ENCODE measurements around the gene RCAN3.

DNA sequence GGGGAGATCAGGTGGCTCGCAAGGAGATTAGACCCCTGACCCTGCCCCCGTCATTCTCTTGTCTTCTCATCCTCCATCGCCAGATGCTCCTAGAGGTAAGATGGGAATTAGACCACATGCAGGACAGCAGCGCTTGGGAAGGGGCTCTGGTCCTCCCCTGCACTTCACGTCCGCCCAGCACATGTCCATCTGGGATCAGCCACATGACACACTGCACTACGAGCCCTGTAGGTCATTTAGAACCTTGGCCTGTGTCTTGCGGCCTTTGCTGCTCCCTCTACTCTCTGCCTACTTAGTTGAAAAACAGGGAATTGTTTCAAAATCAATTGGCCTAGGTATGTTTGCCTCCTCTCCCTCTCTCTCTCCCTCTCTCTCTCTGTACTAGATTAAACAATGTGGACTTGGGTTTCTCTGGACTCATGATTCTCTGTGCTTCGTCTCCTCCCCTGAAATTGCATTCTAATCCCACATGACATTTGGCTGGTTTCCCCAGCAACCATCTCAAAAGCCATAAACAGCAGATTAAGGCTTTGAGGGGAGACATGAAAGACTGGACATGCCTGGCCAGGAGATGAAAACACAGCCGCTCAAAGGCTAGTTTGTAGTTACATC is 49.4 kb downstream of the RCAN3 start:
- TF ChIP-seq, protein P1, sequence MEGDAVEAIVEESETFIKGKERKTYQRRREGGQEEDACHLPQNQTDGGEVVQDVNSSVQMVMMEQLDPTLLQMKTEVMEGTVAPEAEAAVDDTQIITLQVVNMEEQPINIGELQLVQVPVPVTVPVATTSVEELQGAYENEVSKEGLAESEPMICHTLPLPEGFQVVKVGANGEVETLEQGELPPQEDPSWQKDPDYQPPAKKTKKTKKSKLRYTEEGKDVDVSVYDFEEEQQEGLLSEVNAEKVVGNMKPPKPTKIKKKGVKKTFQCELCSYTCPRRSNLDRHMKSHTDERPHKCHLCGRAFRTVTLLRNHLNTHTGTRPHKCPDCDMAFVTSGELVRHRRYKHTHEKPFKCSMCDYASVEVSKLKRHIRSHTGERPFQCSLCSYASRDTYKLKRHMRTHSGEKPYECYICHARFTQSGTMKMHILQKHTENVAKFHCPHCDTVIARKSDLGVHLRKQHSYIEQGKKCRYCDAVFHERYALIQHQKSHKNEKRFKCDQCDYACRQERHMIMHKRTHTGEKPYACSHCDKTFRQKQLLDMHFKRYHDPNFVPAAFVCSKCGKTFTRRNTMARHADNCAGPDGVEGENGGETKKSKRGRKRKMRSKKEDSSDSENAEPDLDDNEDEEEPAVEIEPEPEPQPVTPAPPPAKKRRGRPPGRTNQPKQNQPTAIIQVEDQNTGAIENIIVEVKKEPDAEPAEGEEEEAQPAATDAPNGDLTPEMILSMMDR (conservative IDR thresholded peaks at IDR 0.05; ENCODE audit: low read depth, low read length) = no peak
- TF ChIP-seq EZH2phosphoT487 (IDR thresholded peaks at IDR 0.05; ENCODE audit: borderline replicate concordance, low read length) = no peak
- TF ChIP-seq EZH2 (IDR thresholded peaks at IDR 0.05; ENCODE audit: low read length, unreplicated experiment) = no peak

Measured in PC-3 (cell line).